ENCODE measurements around the gene TRIM68.

Gene TRIM68, protein sequence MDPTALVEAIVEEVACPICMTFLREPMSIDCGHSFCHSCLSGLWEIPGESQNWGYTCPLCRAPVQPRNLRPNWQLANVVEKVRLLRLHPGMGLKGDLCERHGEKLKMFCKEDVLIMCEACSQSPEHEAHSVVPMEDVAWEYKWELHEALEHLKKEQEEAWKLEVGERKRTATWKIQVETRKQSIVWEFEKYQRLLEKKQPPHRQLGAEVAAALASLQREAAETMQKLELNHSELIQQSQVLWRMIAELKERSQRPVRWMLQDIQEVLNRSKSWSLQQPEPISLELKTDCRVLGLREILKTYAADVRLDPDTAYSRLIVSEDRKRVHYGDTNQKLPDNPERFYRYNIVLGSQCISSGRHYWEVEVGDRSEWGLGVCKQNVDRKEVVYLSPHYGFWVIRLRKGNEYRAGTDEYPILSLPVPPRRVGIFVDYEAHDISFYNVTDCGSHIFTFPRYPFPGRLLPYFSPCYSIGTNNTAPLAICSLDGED

DNA sequence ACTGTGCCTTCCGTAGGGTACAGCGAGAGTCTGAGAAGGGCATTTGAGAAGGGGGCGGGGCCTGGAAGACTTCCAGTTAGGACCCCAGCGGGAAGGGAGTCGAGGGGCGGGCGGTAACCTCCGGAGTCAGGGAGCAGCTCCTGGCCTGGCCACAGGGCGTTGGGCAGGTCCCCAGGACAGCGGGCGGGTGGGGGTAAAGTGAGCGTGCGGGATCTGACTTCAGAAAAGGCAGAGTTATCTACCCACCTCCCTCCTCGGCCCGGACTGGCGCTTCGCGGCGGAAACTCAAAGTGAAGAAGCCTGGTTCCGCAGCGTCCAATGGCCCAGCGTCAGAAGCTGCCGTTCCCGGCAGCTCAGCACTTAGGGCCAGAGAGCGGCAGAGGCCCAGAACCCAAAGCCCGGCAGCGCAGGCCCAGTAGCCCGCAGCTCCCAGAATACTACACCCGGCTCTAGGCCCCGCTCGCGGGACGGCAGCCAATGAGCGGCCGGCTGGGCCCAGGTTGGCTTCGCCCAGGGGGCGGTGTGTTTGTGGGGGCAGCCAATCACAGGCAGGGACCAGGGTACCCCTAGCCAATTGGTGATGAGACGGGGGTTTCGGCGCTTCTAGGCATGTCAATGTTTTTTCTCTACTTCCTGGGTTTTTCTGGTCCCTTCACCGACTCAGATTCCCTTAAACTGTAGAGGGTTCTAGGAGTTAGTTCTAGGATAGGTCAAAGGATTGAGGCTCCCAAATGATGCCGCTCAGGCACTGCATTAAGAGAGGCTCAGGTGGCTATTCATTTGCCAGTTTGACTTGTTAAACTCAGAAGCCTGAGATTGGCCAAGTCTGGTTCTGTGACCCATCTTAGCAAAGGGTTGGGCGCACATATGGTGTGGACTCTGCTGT is at the start of gene TRIM68:
Gene TRIM68 (minus strand): TSS at position 451 of the 886 bp plus-strand sequence. CDS start 2,727 bp downstream, outside the sequence.
- DNase-seq (ENCODE audit: low spot score), result peak; percentile 99

- DNase-seq (ENCODE audit: low spot score), result no peak
These were observed 46.8 kb upstream of the TRIM68 start for GRCh38 chr11:4654635-4655369.

DNA sequence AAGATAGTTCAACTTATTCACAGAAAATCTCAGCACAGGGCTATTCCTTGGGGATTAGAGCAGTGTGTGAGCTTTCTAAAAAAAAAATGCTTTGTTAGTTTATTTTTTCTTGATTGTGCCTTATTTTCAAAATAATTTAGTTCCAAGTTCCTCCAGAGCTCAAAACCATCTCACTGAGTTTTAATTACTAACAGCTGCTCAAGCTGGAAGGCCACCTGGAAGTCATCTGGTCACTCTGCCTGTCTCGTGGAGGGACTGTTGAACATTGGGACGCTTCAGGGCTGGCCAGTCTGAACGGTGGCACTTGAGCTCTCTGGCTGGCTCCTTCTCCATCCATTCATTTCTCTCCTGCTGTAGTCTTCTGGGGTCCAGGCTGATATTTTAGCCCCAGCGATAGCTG is 39.7 kb upstream of the TRIM68 start:
- DNase-seq (ENCODE audit: low spot score), result no peak

GRCh38 chr11:4645974-4646373 is 37.9 kb upstream of the TRIM68 start:
- DNase-seq (ENCODE audit: low spot score), result no peak

DNA sequence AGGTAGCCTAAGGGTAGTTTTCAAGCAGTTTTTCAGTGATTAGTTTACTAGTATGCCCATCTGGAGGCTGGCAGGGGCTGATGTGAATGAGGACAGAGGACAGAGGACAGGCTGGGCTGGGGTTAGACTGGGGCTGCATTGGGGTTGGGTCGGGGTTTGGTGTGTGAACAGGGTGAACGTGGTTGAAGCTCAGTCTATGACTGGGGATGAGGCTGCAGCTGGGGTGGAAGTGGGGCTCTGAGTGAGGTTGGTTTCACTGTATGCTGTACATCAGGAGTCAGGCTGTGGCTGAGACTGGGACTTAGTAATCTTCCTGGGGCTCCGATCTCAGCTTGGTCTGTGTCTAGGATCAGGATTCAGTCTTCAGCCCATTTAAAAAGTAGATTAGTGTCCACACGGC is 36.2 kb upstream of the TRIM68 start:
- DNase-seq (ENCODE audit: low spot score), result no peak

GRCh38 chr11:4643682-4644081 is 35.7 kb upstream of the TRIM68 start, which contains the start of gene OR51E1:
TSS of gene OR51E1 (plus strand) at chr11:4643982. CDS start at chr11:4652527, 8,545 bp downstream.
- no peak for DNase-seq (ENCODE audit: low spot score)

- DNase-seq (ENCODE audit: low spot score), result no peak
These were observed 35.0 kb upstream of the TRIM68 start for GRCh38 chr11:4643076-4643475.

DNA sequence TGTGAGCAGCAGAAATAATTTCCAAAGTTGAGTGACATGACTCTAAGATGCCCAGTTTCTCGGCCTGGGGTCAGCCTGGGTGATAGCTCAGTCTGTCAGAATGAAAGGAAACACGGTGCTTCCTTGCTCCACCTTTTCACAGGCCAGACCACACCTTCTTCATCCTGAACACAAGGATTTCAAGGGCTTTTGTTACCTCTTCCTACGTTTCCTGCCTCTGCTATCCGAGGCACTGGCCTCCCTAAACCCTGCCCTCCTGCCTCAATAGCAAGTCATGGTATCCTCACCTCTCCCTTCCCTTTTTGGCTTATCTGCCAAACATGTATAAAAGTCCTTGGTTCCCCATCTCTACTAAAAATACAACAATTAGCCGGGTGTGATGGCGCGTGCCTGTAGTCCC is 34.0 kb upstream of the TRIM68 start:
- DNase-seq (ENCODE audit: low spot score), result no peak

DNA sequence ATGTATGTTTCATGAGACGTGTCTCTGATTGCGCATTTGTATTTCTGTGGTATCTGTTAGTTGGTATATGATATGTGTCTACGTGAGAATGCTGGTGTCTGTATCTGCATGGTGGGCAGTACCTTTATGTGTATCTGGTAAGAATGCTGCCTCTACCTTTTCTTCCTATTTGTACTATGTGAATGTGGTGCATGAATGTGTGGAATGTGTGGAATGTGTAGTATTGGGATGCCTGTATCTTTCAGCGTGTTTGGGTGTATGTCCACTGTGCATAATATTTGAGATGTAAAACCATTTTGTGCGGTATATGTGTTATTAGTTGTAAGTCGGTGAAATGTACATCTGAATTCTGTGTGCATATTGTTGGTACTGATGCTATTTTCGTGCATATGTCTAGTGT is 33.5 kb upstream of the TRIM68 start:
- DNase-seq (ENCODE audit: low spot score), result no peak

GRCh38 chr11:4639931-4640330 is 31.9 kb upstream of the TRIM68 start:
- DNase-seq (ENCODE audit: low spot score), result no peak

DNA sequence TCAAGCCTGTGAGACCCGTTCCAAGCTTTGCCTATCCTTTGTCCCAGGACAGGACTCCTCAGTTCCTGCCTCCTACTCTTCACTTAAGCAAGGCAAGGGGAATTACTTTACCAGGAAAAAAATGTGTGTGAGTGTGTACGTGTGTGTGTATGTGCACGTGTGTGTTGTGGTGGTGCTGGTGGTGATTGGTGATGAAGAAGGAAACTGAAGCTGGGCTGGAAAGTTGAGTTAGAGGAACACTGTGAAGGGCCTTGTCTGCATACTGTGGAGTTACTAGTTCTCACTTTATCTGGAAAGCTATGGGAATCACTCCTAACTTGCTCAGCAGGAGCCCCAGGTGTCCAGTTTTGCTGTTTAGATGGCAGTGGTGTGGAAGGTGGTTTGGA is 29.6 kb upstream of the TRIM68 start:
- DNase-seq (ENCODE audit: low spot score), result no peak

- peak; percentile 70 for DNase-seq (ENCODE audit: low spot score)
These were observed 29.1 kb upstream of the TRIM68 start, which contains the start of gene OR51D1 for GRCh38 chr11:4636962-4637661. TSS of gene OR51D1 (plus strand) at chr11:4637477. CDS start at chr11:4639791, 2,314 bp downstream.

GRCh38 chr11:4636136-4636535 is 28.1 kb upstream of the TRIM68 start:
- no peak for DNase-seq (ENCODE audit: low spot score)

GRCh38 chr11:4626207-4627099 is 18.4 kb upstream of the TRIM68 start:
- no peak for DNase-seq (ENCODE audit: low spot score)

DNA sequence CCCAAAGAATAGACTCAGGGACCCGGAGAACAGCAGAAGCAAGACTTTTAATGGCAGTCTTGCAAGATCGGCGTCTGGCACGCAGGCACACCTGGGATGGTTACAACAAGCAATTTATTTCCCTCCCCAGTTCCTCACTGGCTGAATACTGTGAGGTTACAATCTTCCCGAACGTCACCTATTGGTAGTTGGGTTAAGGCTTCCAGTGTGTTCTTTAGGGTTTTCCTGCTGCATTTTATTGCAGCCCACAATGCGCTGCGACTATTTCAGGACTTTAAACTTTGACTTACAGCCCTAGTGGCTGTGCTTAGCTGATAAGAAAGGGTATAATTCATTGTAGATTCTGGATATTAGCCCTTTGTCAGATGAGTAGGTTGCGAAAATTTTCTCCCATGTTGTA is 11.5 kb upstream of the TRIM68 start:
- DNase-seq (ENCODE audit: low spot score), result no peak

GRCh38 chr11:4615856-4616444 is 7.9 kb upstream of the TRIM68 start:
- DNase-seq (ENCODE audit: low spot score), result no peak

DNA sequence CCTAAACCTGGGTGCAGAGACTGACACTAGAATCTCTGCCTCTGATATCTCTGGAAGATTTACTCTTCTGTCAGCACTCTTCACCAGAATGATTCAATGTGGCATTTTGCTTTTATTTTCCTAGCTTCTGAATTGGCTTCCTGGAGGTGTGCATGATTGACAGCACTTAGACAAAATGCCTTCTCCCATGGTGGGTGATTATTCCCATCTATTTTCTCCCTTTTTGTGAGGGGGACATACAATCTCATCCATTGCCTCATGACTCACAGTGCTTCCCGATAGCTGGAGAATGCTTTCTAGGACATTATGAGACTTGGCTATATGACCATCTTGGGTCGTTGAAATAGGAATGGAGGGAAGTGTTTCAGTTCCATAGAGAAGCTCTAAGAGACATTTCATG is 4.0 kb upstream of the TRIM68 start:
- DNase-seq (ENCODE audit: low spot score), result no peak

DNA sequence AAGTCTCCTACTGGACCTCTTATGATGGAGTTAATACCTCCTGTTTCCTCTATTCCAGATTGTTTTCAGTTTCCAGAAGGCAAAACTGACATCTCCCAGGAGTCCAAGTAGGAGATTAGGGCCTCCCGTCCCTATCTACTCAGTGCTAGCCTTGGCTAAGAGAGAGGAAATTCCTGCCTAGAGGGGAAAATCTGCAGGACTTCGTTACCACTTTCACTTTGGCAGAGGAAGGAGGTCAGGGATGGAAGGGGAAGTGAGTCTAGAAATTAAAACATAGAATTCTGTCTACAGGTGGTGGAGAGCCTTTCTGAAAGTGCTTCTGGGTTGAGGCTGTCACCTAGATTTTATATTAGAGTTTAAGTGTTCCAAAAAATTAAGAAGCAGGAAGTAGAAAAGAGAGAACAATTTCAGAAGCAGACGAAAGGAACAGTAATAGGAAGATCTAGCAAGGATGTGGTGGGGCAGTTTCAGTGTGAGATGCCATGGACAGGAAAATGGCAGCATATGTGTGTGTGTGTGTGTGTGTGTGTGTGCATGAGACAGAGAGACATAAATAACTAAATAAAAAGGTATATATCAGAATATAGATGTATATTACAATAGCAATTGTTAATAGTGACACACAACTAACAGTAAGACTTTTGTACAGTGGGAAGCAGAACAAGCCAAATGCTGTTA is 2.4 kb upstream of the TRIM68 start:
- no peak for DNase-seq (ENCODE audit: low spot score)

- DNase-seq (ENCODE audit: low spot score), result no peak
These were observed 935 bp downstream of the TRIM68 start for GRCh38 chr11:4607096-4607495.

All from germinal center (tissue), 1 donor.